Loucy (cell line): ENCODE results near the gene ARF4.

Source experiments
- H2AFZ ChIP-seq: fragments of 200-600 bp; sonication (generic); 2 replicates; pipeline ENCODE4 v1.6.0; 2016; ENCODE audit warnings: antibody characterized with exemption, mild to moderate bottlenecking, low read length, moderate library complexity
- H3F3A ChIP-seq: fragments of 200-600 bp; 2 replicates; pipeline ENCODE4 v1.6.0; 2016; ENCODE audit warnings: antibody characterized with exemption, low read depth, mild to moderate bottlenecking
- H3K27me3 ChIP-seq: fragments of 200-600 bp; sonication (generic); 2 replicates; pipeline ENCODE4 v1.6.1; 2014; ENCODE audit warnings: low read length, mild to moderate bottlenecking; ENCODE audit not compliant: insufficient read depth, poor library complexity, severe bottlenecking
- H3K36me3 ChIP-seq: fragments of 200-600 bp; sonication (generic); 2 replicates; pipeline ENCODE4 v1.6.1; 2016; ENCODE audit warnings: low read length; ENCODE audit not compliant: insufficient read depth
- H3K4me1 ChIP-seq: fragments of 200-600 bp; sonication (generic); 2 replicates; pipeline ENCODE4 v1.5.1; 2014; ENCODE audit warnings: low read length, mild to moderate bottlenecking; ENCODE audit not compliant: insufficient read depth, poor library complexity, severe bottlenecking
- H3K4me2 ChIP-seq: fragments of 200-600 bp; sonication (generic); 2 replicates; pipeline ENCODE4 v1.6.0; 2014; ENCODE audit warnings: antibody characterized with exemption, low read length, low read depth, mild to moderate bottlenecking; ENCODE audit not compliant: poor library complexity, severe bottlenecking
- H3K4me3 ChIP-seq: fragments of 200-600 bp; sonication (generic); 2 replicates; pipeline ENCODE4 v1.5.1; 2014; ENCODE audit warnings: low read length, mild to moderate bottlenecking, mixed read lengths; ENCODE audit not compliant: poor library complexity, severe bottlenecking
- H3K79me2 ChIP-seq: fragments of 200-600 bp; sonication (generic); 2 replicates; pipeline ENCODE4 v1.6.1; 2014; ENCODE audit warnings: low read length; ENCODE audit not compliant: insufficient read depth
- H3K9ac ChIP-seq: fragments of 200-600 bp; sonication (generic); 2 replicates; pipeline ENCODE4 v1.6.0; 2014; ENCODE audit warnings: mild to moderate bottlenecking, low read depth, low read length, moderate library complexity; ENCODE audit not compliant: poor library complexity, severe bottlenecking
- H3K9me2 ChIP-seq: fragments of 200-600 bp; sonication (generic); replicated peaks from 2 replicates; pipeline ENCODE4 v1.6.1; 2016; ENCODE audit warnings: low read depth, low read length, mixed read lengths
- H3K9me3 ChIP-seq: fragments of 200-600 bp; sonication (generic); 2 replicates; pipeline ENCODE4 v1.6.1; 2014; ENCODE audit warnings: mild to moderate bottlenecking, antibody characterized with exemption, low read length, low read depth; ENCODE audit not compliant: insufficient read depth
- H4K20me1 ChIP-seq: fragments of 200-600 bp; sonication (generic); 2 replicates; pipeline ENCODE4 v1.6.0; 2014; ENCODE audit warnings: antibody characterized with exemption, low read length, mild to moderate bottlenecking; ENCODE audit not compliant: insufficient read depth, poor library complexity, severe bottlenecking
- CTCF ChIP-seq: fragments of 200-600 bp; sonication (generic); conservative IDR thresholded peaks from 2 replicates; pipeline ENCODE4 v1.5.1; 2014; ENCODE audit warnings: mild to moderate bottlenecking, antibody characterized with exemption, low read length
- EZH2phosphoT487 ChIP-seq: fragments of 200-600 bp; IDR thresholded peaks from 2 replicates; pipeline ENCODE4 v1.6.1; 2018; ENCODE audit warnings: antibody characterized with exemption, mild to moderate bottlenecking, moderate library complexity, borderline replicate concordance

The ARF4 gene

GRCh38 chr3:57597127-57597923 is at the start of gene ARF4:
ARF4 (minus strand) TSS chr3:57597344; CDS start chr3:57597140, 204 bp downstream.
- Histone ChIP-seq H3K4me3 (peak within 1 kb of the TSS; percentile 89), H3K9me3 (no peaks in the 10 kb centered on the region), H3K4me1 (peaks cover 35% of the 10 kb centered on the region), H3K4me2 (peak within 1 kb of the TSS; percentile 97), H3K9ac (peak within 1 kb of the TSS; percentile 88), H3K27me3 (no peaks in the 10 kb centered on the region), H3K9me2 (no peaks in the 10 kb centered on the region), H2AFZ (peak within 1 kb of the TSS; percentile 94), H3K79me2 (peaks cover 65% of the 10 kb centered on the region), H4K20me1 (peaks cover 39% of the 10 kb centered on the region), H3F3A (0 out of 2 replicates have a peak, but pooled peaks cover 5% of the 10 kb centered on the region), H3K36me3 (no peaks in the 10 kb centered on the region)
- no peak for TF ChIP-seq EZH2phosphoT487
- 0 out of 2 replicates have a peak, but pooled peaks have one; percentile 26 for TF ChIP-seq CTCF

GRCh38 chr3:57646723-57647122 is 49.6 kb upstream of the ARF4 start:
- H3K27me3 ChIP-seq = no peaks in the 10 kb centered on the region

GRCh38 chr3:57644740-57645139 is 47.6 kb upstream of the ARF4 start:
- no peak overlapping the region for H3K4me2 ChIP-seq
- H3K9me3 ChIP-seq = no peaks in the 10 kb centered on the region; the same call in 1 of the 2 replicates
- H2AFZ ChIP-seq = no peak overlapping the region
- no peaks in the 10 kb centered on the region for H4K20me1 ChIP-seq
- H3K79me2 ChIP-seq = no peaks in the 10 kb centered on the region
- H3K36me3 ChIP-seq = peaks cover 37% of the 10 kb centered on the region
- no peaks in the 10 kb centered on the region for H3K9me2 ChIP-seq
- TF ChIP-seq EZH2phosphoT487 = no peak
- TF ChIP-seq CTCF = no peak
- no peaks in the 10 kb centered on the region for H3K27me3 ChIP-seq
- H3K9ac ChIP-seq = no peak overlapping the region
- H3K4me3 ChIP-seq = no peak overlapping the region
- H3K4me1 ChIP-seq = no peaks in the 10 kb centered on the region
- H3F3A ChIP-seq = no peaks in the 10 kb centered on the region

More at GRCh38 chr3:57646723-57647122, 49.6 kb upstream of the ARF4 start:
- no peak overlapping the region for H3K4me2 ChIP-seq
- no peak for TF ChIP-seq EZH2phosphoT487
- TF ChIP-seq CTCF = peak; percentile 47
- no peaks in the 10 kb centered on the region for H3K79me2 ChIP-seq
- no peak overlapping the region for H2AFZ ChIP-seq
- no peaks in the 10 kb centered on the region for H3K9me2 ChIP-seq
- no peaks in the 10 kb centered on the region; the same call in 1 of the 2 replicates for H3K9me3 ChIP-seq
- peaks cover 26% of the 10 kb centered on the region; the same call in 1 of the 2 replicates for H3K36me3 ChIP-seq
- H4K20me1 ChIP-seq = no peaks in the 10 kb centered on the region
- no peak overlapping the region for H3K4me3 ChIP-seq
- no peaks in the 10 kb centered on the region for H3F3A ChIP-seq
- H3K9ac ChIP-seq = no peak overlapping the region
- no peaks in the 10 kb centered on the region for H3K4me1 ChIP-seq
